ENCODE results near the gene GABPB1.
A peak's percentile ranks its signal among the peaks of the same experiment; 100 is the strongest.

GABPB1 gene

GRCh38 chr15:50355980-50356379, 982 bp upstream of the GABPB1 start:
- TF ChIP-seq, protein P1, sequence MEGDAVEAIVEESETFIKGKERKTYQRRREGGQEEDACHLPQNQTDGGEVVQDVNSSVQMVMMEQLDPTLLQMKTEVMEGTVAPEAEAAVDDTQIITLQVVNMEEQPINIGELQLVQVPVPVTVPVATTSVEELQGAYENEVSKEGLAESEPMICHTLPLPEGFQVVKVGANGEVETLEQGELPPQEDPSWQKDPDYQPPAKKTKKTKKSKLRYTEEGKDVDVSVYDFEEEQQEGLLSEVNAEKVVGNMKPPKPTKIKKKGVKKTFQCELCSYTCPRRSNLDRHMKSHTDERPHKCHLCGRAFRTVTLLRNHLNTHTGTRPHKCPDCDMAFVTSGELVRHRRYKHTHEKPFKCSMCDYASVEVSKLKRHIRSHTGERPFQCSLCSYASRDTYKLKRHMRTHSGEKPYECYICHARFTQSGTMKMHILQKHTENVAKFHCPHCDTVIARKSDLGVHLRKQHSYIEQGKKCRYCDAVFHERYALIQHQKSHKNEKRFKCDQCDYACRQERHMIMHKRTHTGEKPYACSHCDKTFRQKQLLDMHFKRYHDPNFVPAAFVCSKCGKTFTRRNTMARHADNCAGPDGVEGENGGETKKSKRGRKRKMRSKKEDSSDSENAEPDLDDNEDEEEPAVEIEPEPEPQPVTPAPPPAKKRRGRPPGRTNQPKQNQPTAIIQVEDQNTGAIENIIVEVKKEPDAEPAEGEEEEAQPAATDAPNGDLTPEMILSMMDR (IDR thresholded peaks at IDR 0.05; ENCODE audit: insufficient read depth, low read depth, low read length, missing control alignments), result no peak
- peak; percentile 8 for DNase-seq (ENCODE audit: low read depth)
- peak overlapping the region; percentile 90 for H3K4me3 ChIP-seq (ENCODE audit: low read length)

DNA sequence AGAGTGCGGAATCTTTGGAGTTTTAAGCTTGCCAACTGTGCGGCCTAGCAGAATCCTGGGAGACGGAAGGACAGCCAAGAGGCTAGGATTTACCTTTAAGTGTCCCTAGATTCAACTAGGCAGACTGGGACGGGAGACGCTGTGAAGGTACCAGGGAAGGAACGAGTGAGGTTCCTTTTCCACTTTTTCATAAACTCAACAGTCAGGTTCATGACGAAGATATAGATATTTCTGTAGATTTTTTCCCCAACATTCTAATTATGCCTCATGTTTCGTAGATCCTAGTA, 564 bp upstream of the GABPB1 start:
- H3K4me3 ChIP-seq (ENCODE audit: low read length), result peak overlapping the region; percentile 90
- TF ChIP-seq, protein P1 (IDR thresholded peaks at IDR 0.05; ENCODE audit: insufficient read depth, low read depth, low read length, missing control alignments), result no peak
- no peak for DNase-seq (ENCODE audit: low read depth)

GRCh38 chr15:50353975-50354837, 792 bp downstream of the GABPB1 start:
- DNase-seq (ENCODE audit: low read depth), result peak; percentile 87

GRCh38 chr15:50353251-50353974, 1.6 kb downstream of the GABPB1 start:
- peak overlapping the region; percentile 90 for H3K4me3 ChIP-seq (ENCODE audit: low read length)
- TF ChIP-seq, protein P1 (IDR thresholded peaks at IDR 0.05; ENCODE audit: insufficient read depth, low read depth, low read length, missing control alignments), result no peak
- peak; percentile 73 for DNase-seq (ENCODE audit: low read depth)

More at GRCh38 chr15:50353975-50354837, 792 bp downstream of the GABPB1 start:
- peak overlapping the region; percentile 90 for H3K4me3 ChIP-seq (ENCODE audit: low read length)
- TF ChIP-seq, protein P1 (IDR thresholded peaks at IDR 0.05; ENCODE audit: insufficient read depth, low read depth, low read length, missing control alignments), result no peak

GRCh38 chr15:50350621-50351020, 4.4 kb downstream of the GABPB1 start:
- DNase-seq (ENCODE audit: low read depth), result no peak
- TF ChIP-seq, protein P1 (IDR thresholded peaks at IDR 0.05; ENCODE audit: insufficient read depth, low read depth, low read length, missing control alignments), result no peak
- no peak overlapping the region for H3K4me3 ChIP-seq (ENCODE audit: low read length)

DNA sequence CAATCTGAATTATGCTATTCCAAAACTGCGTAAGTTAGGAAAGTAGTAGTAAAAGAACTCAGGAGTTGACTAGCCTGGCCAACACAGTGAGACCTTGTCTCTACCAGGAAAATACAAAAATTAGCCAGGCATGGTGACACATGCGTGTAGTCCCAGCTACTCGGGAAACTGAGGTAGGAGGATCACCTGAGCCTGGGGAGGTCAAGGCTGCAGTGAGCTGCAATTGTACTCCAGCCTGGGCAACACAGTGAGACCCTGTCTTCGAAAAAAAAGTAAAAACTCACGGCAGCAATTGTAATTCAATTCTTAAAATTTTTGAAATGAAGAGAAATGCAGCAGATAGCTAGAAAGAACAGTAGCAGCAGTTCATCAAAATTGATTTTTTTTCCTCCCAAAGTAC, 9.7 kb downstream of the GABPB1 start:
- TF ChIP-seq, protein P1 (IDR thresholded peaks at IDR 0.05; ENCODE audit: insufficient read depth, low read depth, low read length, missing control alignments), result no peak
- no peak for DNase-seq (ENCODE audit: low read depth)
- no peak overlapping the region for H3K4me3 ChIP-seq (ENCODE audit: low read length)
